COR-L47 (cell line): ENCODE data around the gene CCNJL.
A peak's percentile ranks its signal among the peaks of the same experiment; 100 is the strongest.

Source experiments
- DNase-seq: peaks from one replicate; lab custom pipeline; 2025; lab: John Stamatoyannopoulos, UW

The CCNJL gene

DNA sequence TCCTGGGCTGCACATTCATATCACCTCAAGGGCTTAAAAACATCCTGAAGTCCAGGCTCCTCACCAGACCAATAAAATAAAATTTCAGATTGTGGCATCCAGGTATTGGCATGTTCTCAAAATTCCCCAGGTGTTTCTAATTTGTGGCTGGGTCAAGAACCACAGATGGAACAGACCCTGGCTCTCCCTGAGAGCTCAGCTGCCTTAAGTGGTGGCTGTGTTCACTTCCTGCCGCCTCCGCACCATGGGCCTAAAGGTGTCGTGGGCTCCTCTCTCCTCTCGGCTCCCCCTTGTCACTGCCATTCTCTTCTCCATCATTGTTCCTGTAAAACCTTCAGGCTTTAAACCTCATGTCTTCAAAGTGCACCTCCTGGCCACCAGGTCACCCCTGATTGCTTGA is 17.8 kb upstream of the CCNJL start:
- no peak for DNase-seq

DNA sequence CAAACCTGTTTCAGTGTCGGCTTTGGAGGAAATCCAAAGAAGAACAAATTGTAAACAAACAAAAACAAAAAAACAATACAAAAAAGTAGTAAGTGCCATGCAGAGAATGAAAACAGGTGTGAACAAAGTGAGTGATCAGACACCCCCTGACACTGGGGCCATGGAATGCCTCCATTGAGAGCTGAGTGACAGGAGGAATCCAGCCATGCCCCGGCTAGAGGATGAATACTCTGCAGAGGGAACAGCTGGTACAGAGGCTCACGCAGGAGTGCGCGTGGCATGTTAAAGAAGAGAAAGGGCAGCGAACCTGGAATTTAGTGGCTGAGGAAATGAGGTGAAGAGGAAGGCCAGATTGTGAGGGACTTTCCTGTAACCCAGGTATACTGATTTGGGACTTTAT is 15.5 kb upstream of the CCNJL start:
- no peak for DNase-seq

DNA sequence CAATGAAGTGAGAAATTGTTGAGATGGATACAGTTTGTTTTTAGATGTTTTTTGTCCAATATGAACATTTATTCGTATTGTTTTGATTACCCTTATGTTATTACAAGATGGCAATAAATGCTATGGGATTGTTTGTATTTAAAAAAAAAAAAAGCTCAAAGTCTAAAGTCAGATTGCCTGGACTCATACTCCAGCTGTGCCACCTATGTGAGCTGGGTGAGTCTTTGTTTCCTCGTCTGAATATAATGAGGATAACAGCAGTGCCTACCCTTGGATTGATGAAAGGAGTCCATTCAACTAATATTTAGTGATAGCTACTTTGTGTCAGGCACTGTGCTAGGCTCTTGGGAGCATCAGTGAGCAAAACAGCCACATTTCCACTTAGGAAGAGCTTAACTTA is 14.6 kb upstream of the CCNJL start:
- DNase-seq: no peak

DNA sequence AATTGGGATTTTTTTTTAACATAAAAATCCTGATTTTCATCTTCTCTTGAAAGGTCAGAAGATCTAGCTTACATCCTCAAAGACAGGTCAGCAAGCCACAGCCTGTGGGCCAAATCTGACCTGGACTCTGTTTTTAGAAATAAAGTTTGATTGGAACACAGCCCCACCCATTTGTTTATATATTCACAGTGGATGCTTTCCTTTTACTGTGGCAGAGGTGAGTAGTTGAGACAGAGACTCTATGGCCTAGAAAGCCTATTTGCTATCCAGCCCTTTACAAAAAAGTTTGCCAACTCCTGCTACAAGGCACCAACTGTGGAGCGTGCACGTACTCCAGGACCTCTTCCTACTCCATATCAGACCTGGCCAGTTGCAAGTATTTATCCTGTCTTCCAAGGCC is 13.4 kb upstream of the CCNJL start:
- DNase-seq: no peak

DNA sequence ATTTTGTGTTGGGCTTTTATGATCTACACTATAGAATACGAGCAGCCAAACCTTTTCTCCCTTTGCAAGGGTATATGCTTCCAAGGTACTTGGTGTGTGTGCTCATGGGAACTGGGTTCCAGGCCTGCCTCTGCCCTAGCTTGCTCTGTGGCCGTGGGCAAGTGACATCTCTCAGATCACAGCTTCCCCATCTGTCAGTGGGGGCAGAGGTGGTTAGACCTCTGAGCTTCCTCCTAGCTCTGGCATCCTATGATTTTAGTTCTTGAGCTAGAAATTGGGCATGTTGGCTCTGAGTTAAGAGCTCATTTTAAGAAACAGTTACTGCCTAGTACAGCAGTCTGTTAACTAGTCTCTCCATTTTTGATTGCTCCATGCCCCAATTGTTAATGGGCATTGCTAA is 12.5 kb upstream of the CCNJL start:
- no peak for DNase-seq

DNA sequence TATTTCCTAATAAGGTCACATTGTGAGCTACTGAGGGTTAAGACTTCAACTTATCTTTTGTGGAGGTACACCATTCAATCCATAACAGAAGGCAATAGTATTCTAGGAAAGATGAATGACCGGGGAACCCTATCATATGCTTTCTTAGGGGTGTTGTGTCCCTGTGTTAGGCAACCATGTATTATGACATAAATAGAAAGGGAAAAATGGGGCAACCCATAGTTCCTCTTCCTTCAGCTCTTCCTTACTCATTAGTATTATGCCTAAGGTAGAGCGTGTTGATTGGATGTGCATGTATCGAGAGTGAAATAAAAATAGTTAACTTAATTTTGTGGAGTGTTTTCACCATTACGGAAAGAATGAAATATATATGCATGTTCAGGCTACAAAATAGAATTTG is 6.0 kb upstream of the CCNJL start:
- DNase-seq: no peak

DNA sequence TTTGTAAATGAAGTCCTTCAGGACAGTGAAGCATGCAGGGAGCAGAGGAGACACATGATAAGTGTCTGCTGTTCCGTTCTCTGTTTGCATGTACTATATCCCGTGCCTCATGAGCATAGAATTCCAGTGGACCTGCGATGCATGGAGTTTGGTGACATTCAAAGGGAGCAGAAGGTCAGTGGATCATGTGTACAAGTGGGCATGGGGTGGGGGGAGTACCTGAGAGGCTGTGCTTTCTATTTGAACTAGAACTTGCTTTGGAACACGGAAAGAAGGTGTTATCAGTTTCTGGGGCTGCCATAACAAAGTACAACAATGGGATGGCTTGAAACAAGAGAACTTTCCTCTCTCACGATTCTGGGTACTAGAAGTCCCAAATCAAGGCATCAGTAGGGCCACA is 5.1 kb upstream of the CCNJL start:
- DNase-seq: no peak

DNA sequence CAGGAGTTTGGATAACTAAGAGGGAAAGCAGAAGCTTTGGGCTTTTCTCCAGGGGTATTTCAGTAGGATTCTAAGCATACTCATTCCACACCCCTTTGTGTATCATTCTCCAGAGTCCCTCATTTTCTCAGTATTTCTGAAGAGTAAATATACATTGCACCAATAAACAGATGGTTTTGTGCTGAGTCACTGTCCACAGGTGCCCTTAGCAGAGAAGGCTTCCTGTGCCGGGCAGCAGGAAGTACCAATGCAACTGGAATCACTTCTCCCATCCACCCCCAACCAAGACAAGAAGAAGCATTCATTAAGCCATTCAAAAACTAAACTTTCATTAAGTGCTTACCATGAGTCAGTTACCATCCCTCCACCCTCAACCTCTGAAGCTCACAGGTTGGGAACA is 3.6 kb upstream of the CCNJL start:
- peak; percentile 39 for DNase-seq

DNA sequence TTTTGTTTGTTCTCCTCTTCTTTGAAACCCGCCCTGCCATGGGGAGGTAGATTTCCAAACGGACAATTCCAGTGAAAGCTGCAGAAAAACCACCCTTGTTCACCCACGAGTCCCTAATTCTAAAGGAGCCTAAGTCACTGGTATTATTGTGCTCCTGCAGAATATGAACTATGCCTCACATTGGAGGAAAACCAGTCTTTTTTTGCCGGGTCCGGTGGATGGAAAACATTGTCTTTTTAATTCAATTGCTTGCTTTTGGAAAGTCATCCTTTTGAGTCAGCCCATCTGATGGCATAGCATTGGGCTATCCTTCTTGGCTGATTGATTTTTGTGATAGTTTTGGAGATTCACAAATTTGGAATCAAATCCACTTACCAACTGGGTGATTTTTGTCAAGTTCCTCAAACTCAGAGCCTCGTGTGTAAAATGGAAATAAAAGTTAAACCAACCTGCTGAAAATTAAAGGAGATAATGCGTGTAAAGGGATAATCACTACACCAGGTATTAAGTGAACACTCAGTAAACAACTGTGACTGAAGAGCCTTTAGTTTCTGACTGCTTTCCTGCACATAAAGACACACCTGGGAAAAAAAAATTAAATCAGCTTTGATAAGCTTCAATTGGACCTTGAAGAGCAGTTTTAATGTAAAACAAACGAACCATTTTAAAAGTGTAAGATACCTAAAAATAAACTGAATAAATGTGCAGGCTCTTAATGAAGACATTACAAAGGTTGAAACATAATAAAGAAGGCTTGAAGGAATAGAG is 780 bp upstream of the CCNJL start:
- no peak for DNase-seq

DNA sequence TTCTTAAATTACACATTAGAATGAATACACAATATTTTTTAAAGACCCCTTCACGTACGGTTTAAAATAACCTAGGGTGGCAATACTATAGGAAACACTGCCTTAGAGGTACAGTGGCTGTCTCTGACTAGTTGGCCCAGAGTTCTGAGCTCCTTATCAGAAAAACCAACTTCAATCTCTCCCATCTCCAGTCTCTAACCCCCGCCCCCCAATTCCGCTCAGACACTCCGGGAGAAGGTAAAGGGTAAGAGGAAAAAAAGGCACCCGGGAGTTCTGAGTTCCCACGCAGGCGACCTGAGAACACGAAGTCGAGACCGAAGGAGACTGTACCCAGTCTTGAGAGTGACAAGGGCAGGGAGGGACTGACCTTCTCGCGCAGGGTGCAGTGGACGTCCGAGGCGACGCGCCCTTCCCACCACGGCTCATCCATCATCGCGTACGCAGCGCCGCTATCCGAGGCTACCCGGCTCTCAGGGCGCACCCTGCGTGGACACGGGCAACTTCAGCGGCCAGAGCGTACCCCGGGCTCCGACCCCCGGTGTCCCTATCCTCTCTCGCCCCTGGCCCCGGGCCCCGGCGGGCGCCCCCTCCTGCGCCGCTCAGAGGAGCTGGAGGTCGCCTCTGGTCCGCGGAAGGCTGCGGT is 752 bp downstream of the CCNJL start:
- no peak for DNase-seq

DNA sequence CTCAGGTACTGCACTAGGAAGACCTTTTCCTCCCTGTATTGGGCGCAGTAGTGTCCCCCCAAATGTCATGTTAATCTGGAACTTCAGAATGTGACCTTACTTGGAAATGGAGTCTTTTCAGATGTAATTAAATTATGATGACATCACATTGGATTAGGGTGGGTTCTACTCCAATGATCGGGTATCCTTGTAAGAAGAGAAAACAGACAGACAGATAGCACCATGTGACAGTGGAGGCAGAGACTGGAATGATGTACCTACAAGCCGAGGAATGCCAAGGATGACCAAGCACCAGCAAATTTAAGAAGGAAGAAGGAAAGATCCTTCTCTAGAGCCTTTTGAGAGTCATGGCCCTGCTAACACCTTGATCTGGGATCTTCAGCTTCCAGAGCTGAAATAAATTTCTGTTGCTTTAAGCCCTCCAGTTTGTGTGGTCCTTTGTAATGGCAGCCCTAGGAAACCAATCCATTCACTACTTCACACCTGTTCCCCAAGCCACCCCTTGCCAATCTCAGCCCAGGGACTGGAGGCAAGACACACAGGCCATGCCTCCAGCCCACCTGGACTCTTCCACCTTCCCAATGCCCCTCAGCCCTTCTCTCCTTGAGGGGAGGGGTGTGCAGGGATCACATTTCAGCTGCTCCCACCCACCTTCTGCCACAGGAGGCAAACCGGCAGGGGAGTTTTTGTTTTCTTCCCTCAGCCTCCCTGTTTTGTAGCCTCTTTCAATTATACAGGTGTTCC is 1.6 kb downstream of the CCNJL start:
- no peak for DNase-seq

DNA sequence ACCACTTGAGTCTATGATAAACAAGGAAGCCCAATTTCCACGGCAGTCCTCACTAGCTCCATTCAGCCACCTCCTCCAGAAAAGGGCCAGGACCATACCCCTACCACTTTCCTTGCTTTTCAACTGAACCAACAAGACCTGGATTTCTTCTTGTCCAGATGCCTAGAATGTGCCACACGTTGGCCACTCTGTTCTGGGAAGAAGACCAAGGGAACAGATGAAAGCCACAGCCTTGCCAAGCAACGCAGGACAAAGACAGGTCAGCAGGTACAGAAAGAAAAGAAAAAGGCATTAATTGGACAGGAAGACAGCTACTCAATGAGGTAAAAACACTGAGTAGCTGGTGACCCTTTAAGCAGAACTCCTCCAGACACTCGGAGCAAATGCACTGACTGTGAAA is 2.2 kb downstream of the CCNJL start:
- DNase-seq: no peak

DNA sequence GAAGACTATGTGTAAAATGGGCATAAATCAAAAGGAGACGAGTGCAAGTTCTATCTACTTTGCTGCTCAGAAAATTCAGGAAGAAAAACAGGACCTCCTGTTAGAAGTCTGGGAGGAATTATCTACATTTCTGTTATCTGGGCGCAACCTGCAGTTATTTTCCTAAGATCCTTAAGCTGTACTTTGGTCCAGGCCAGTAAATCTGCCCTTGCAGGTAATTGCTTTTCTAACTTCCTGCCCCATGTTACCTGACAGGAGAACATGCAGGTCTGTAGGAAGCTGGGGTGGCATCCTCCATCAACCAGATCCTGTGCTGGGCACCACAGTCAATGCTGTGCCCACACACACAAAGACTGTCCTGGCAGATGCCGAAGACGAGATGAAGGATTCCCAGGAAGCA is 5.7 kb downstream of the CCNJL start:
- no peak for DNase-seq

DNA sequence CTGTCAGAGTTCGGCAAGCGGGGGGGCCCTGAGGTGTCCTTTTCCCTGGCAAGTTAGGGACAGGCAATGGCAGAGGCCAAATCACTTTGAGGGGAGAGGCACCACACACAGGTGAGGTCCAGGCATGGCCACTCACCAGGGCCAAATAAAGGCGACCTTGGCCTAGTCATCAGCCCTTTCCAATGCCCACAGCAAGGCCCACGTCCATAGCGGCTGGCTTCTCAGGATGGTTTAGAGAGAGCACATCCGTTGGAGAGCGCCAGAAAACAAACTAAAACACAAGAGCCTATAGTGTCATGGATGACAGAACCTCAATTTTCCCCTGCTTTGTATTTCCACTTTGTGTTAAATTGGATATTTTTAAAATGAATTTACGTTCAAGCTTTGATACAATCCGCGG is 7.0 kb downstream of the CCNJL start:
- DNase-seq: no peak

DNA sequence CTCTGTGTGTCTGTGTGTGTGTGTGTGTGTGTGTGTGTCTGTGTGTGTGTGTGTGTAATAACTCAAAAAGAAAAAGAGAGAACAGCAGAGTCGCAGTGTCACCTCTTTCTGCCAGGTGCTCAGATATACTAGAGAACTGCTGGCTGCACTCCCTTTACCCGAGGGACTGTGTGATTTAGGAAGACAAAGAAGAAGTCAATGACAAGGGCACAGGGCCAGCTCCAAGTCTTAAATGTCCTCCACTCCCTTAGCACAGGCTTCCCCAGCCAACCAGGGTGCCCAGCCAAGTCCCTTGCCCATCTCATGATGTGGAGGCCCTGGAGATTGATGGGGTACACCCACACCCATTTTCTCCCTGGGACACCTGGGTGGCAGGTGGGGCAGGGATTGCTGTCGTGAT is 8.7 kb downstream of the CCNJL start:
- no peak for DNase-seq

DNA sequence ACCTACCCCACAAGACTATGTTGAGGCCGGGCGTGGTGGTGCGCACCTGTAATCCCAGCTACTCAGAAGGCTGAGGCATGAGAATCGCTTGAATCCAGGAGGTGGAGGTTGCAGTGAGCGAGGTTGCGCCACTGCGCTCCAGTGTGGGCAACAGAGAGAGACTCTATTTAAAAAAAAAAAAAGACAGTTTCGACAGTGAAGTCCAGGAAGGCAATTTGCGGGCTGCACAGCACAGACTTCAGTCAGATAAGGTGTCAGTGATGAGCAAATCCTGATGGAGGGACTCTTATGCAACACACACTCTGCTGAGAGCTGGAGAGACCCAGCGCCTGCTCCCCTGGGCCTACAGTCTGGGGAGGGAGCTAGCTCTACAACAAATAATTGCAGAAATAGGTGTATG is 14.2 kb downstream of the CCNJL start:
- no peak for DNase-seq

DNA sequence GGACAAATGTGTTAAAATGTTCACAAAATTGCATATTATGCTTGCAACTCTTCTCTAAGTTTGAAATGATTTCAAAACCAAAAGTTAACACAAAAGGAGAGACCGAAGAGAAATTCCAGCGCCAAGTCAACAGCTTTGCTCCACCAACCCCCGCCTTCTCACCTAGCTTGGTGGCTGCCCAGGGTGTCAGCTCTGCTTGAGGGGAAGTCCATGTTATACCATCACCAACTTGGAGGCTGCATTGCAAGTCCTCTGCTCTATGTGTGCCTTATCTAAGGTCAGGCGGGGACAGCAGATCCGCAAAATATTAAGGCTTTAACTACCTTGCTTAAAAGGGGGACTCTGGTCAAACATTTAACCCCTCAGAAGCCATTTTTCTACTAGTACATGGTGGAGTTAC is 14.6 kb downstream of the CCNJL start:
- no peak for DNase-seq

DNA sequence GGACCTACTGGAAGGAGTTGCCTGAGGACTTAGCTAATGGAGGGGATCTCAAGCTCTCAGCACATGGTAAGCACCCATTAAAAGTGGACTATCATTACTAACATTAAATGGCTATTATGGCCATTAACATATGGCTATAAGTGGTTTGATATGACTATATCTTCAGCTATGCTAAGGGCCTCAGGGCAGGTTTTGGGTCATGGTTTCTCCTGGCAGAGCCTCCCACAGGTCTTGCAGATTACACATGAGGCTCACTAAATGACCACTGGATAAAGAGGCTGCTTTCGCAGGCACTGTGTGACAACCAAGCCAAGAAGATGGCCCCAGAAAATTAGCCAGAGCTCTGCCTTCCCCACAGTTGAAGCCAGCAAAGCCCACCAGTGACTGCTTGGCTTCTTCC is 15.4 kb downstream of the CCNJL start:
- DNase-seq: no peak

DNA sequence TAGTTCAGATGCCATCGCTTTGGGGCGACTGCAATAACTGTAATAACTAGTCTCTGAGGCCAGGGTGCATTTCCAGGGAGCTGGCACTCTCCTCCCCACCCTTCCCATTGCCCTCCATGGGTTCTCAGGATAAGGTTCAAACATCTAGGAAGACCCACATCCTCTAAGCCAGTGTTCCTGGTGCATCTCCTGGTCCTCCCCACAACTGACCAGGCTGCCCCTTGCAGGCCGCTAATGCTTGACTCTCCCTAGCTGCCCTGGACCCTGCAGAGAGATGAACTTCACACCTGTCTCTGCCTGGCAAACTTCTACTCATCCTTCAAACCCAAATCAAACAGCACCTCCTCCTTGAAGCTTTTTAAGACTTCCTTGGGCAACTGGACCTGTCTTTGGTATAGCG is 15.9 kb downstream of the CCNJL start:
- DNase-seq: no peak

DNA sequence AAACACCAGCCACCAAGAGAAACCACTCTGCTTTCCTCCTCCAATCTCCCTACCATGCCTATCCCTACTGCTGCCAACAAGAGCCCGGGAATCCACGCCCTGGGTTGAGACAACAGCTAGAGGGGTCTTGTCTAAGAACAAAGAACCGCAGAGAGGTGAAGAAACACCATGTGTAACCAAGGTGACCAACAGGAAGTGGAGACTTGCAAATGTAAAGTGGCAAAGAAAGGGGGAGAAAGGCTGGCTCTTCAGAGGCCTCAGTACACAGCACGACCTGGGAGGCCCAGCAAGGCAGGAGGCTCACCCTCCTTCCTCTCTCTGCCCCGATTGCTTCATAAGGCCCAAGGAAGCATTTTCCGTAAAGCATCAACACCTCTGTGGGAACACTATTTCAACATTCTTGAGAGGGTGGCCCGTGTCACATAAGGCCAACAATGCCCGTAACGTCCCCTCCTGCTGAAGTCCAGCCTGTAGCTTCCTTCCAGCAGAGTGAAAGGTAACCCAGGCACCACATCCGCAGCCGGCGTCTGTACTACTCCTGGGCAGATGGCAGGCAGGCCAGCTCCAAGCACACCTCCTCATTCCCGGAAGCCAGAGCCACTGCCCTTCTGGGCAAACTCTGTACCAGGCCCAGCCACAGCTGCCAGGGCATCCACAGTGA is 18.3 kb downstream of the CCNJL start:
- no peak for DNase-seq

DNA sequence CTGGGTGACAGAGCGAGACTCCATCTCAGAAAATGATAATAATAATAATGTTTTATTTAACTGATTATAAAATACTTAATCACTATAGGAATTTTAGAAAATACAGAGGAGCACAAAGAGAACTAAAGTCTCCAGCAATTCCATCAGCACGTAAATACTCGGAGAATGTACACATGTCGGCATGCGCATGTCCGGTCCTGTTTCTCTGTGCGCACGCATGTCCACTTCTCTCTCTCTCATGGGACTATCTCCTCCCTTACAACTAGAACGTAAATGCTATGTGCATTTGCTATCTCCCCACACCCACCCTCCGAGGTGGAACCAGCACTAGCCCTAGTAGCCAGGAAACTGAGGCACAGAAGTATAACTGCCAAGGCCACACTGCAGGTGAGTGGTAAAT is 19.0 kb downstream of the CCNJL start:
- DNase-seq: no peak

DNA sequence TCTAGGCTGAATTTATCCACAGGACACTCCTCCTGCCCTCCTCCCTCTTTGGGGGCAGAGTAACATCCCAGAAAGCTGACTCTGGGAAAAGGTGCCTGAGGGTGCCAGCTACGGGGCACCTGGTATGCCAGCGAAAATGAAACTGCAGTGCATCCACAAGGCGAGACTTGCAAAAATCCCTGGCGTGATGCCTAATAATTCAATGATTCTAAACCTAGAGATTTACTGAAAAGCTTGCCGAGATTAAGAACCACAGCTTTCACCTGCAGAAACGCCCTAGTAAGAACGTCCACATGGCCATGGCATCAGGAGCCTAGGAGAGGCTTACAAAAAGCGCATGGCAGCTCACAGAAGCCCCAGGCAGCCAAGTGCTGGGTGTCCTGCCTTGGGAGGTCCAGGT is 20.9 kb downstream of the CCNJL start:
- DNase-seq: no peak

DNA sequence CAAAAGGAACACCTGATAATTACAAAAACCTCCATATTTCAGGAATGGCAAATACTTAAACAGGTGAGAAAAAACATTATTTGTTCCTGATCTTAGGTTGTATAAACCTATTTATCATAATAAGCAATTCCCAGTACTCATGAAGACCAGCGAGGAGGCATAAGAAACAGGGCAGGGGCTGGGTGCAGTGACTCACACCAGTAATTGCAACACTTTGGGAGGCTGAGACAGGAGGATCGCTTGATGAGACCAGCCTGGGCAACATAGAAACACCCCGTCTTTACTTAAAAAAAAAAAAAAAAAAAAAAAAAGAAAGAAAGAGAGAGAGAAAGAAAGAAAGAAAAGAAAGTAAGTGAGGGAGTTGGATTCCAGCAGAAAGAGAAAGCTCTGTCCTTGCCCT is 21.6 kb downstream of the CCNJL start:
- DNase-seq: no peak
